Lung (tissue), 12 donors: ENCODE results near the gene SPHK1. TPM values are rescaled to one million over a fixed set of nuclear protein-coding genes. Genes with fewer than 3 reads are reported as not detected.

Experiments used
- ATAC-seq: fragments of 200-7000 bp; cut with Tn5 transposase; one replicate; pipeline ENCODE4 v1.9.1; 2020; ENCODE audit warnings: moderate number of reproducible peaks; ENCODE audit not compliant: insufficient read depth, low FRiP score
- DNase-seq, 3 donors: peaks; one replicate each; pipeline ENCODE4 v3.0.0-alpha.2; 2013 to 2017
- H3K27ac ChIP-seq, 2 donors: one replicate each; pipeline ENCODE4 v1.5.1; 2013; ENCODE audit warnings: mild to moderate bottlenecking in 2 of 2, moderate library complexity in 2 of 2, control low read depth in 1 of 2, inconsistent platforms in 1 of 2, low read depth in 1 of 2, low read length in 1 of 2
- H3K27me3 ChIP-seq, 3 donors: one replicate each; pipeline ENCODE4 v1.5.1; 2013; ENCODE audit warnings: low read length in 2 of 3; ENCODE audit not compliant: control insufficient read depth in 3 of 3, insufficient read depth in 3 of 3
- H3K36me3 ChIP-seq, 4 donors: one replicate each; pipeline ENCODE4 v1.5.1; 2013; ENCODE audit warnings: low read length in 4 of 4, mild to moderate bottlenecking in 1 of 4, moderate library complexity in 1 of 4; ENCODE audit not compliant: control insufficient read depth in 4 of 4, insufficient read depth in 4 of 4
- H3K4me1 ChIP-seq, 5 donors: one replicate each; pipeline ENCODE4 v1.5.1; 2013; ENCODE audit warnings: low read length in 5 of 5, mild to moderate bottlenecking in 2 of 5, moderate library complexity in 1 of 5; ENCODE audit not compliant: control insufficient read depth in 5 of 5, insufficient read depth in 5 of 5
- H3K4me3 ChIP-seq: one replicate; pipeline ENCODE4 v1.5.1; 2013; ENCODE audit warnings: mild to moderate bottlenecking, control low read depth, moderate library complexity
- H3K9ac ChIP-seq, 2 donors: one replicate each; pipeline ENCODE4 v1.5.1; 2013; ENCODE audit warnings: low read length in 2 of 2, control low read depth in 1 of 2; ENCODE audit not compliant: insufficient read depth in 1 of 2
- H3K9me3 ChIP-seq, 4 donors: one replicate each; pipeline ENCODE4 v1.5.1; 2013; ENCODE audit warnings: low read length in 3 of 4, mild to moderate bottlenecking in 1 of 4, moderate library complexity in 1 of 4; ENCODE audit not compliant: control insufficient read depth in 4 of 4, insufficient read depth in 3 of 4
- CTCF ChIP-seq: IDR thresholded peaks from 2 replicates; pipeline ENCODE4 v1.5.1; 2012; ENCODE audit warnings: mild to moderate bottlenecking; ENCODE audit errors: control extremely low read depth, extremely low read depth
- WGBS, 2 donors: extraction: QIAGEN DNeasy Blood & Tissue Kit; methylation state at CpG; one replicate each; pipeline ENCODE4 v1.1.7; 2013; 5-methylcytosine and 5-hydroxymethylcytosine counted together
- polyA plus RNA-seq, 2 donors: library from polyadenylated mRNA; stranded (reverse); fragments of 200-250 nt; gene quantifications; one replicate each; pipeline ENCODE4 v1.2.1, GENCODE V29; 2013
- total RNA-seq, 2 donors: library from RNA; depleted of rRNA in 1 of 2; stranded (reverse); fragments of >200 nt in 1 of 2; gene quantifications; one replicate each; pipeline ENCODE4 v1.2.1, GENCODE V29; 2014 to 2021
- donor health status: control.
- donor health status: control.
- donor health status: Bipolar disorder and iron deficiency.
- donor health status: healthy.
- donor health status: DM: yes; HTN: yes; CAD: no.

Gene SPHK1
- total and polyA plus RNA-seq, 4 donors: 11.0 to 82.4 (median 15.6) TPM

- Histone ChIP-seq H3K27ac (no peak overlapping the region), H3K4me3 (no peak overlapping the region), H3K9me3 (no peaks in the 10 kb centered on the region), H3K36me3 (peaks cover 14 to 70% (median 45%) of the 10 kb centered on the region in 4 donors), H3K27me3 (no peaks in the 10 kb centered on the region), H3K9ac (no peak overlapping the region), H3K4me1 (peaks cover 0 to under 1% (median 0%) of the 10 kb centered on the region in 5 donors)
- no peak for TF ChIP-seq CTCF
- no peak for ATAC-seq
- no peak for DNase-seq
- WGBS, 2 donors: 92 to 95% methylated on average over 33 of the region's 33 CpGs
These were observed 15.1 kb downstream of the SPHK1 start for GRCh38 chr17:76399175-76400172.

GRCh38 chr17:76402711-76403110 is 18.3 kb downstream of the SPHK1 start:
- H3K36me3 ChIP-seq: peaks cover 6 to 52% (median 33%) of the 10 kb centered on the region in 4 donors
- no peak overlapping the region for H3K9ac ChIP-seq

GRCh38 chr17:76404256-76404655 is 19.8 kb downstream of the SPHK1 start:
- TF ChIP-seq CTCF: no peak
- Histone ChIP-seq H3K27ac (no peak overlapping the region), H3K4me1 (peaks cover 0 to 8% (median 4%) of the 10 kb centered on the region in 5 donors), H3K9me3 (no peaks in the 10 kb centered on the region), H3K27me3 (no peaks in the 10 kb centered on the region), H3K9ac (no peak overlapping the region), H3K4me3 (no peak overlapping the region), H3K36me3 (peaks cover 2 to 40% (median 23%) of the 10 kb centered on the region in 4 donors)
- ATAC-seq (no peak), DNase-seq (no peak)
- WGBS, 2 donors: 81 to 87% methylated on average over 6 of the region's 6 CpGs

More at GRCh38 chr17:76402711-76403110, 18.3 kb downstream of the SPHK1 start:
- no peak for TF ChIP-seq CTCF
- Histone ChIP-seq H3K4me3 (no peak overlapping the region), H3K9me3 (no peaks in the 10 kb centered on the region), H3K27me3 (no peaks in the 10 kb centered on the region), H3K4me1 (peaks cover 0 to 8% (median 4%) of the 10 kb centered on the region in 5 donors), H3K27ac (no peak overlapping the region)
- 88 to 90% methylated on average over 5 of the region's 5 CpGs for WGBS, 2 donors
- DNase-seq: no peak
- ATAC-seq: no peak
